H1 (cell line): ENCODE data around the gene ZNF618. TPM values are rescaled to one million over a fixed set of nuclear protein-coding genes. Genes with fewer than 3 reads are reported as not detected.

ENCODE experiments used
- CTCF ChIA-PET: fragments of 300-600 bp; sonication (Branson Sonifier 250); formaldehyde crosslinking; loops from one replicate; lab custom pipeline; 2021; ENCODE audit not compliant: partially characterized antibody; lab: Charles Lee
- POLR2A ChIA-PET: fragments of 300-600 bp; sonication (Branson Sonifier 250); formaldehyde crosslinking; loops from one replicate; lab custom pipeline; 2021; ENCODE audit warnings: inconsistent platforms; ENCODE audit not compliant: partially characterized antibody; lab: Charles Lee
- DNase-seq, 2 experiments: peaks; one replicate each; pipeline versions ENCODE4 v3.0.0 to v3.0.0-alpha.2; 2010 to 2022; ENCODE audit warnings: low spot score in 2 of 2, low read depth in 1 of 2, mixed read lengths in 1 of 2
- FAIRE-seq: peaks from 2 replicates; lab custom pipeline; 2011; peaks lifted over from hg19 to GRCh38; lab: Jason Lieb, UNC
- H2AFZ ChIP-seq: 2 replicates; pipeline ENCODE4 v1.8.1; 2012; ENCODE audit warnings: low read length, inconsistent platforms
- H2AK5ac ChIP-seq: 2 replicates; pipeline ENCODE4 v1.6.1; 2013; ENCODE audit warnings: low read depth, low read length
- H2BK120ac ChIP-seq: replicated peaks from 2 replicates; pipeline ENCODE3; 2013; ENCODE audit warnings: low read depth, low read length, inconsistent platforms
- H2BK12ac ChIP-seq: 2 replicates; pipeline ENCODE4 v1.6.1; 2013; ENCODE audit warnings: low read depth, low read length
- H2BK15ac ChIP-seq: 2 replicates; pipeline ENCODE4 v1.6.1; 2013; ENCODE audit warnings: low read length
- H2BK20ac ChIP-seq: 2 replicates; pipeline ENCODE4 v1.6.1; 2013; ENCODE audit warnings: low read length
- H2BK5ac ChIP-seq: 2 replicates; pipeline ENCODE4 v1.6.1; 2013; ENCODE audit warnings: low read depth, low read length
- H3K14ac ChIP-seq: 2 replicates; pipeline ENCODE4 v1.6.1; 2013; ENCODE audit warnings: inconsistent platforms; ENCODE audit not compliant: insufficient read length
- H3K18ac ChIP-seq: 2 replicates; pipeline ENCODE4 v1.6.1; 2013; ENCODE audit warnings: low read length; ENCODE audit errors: extremely low read depth
- H3K23ac ChIP-seq: 2 replicates; pipeline ENCODE4 v1.6.1; 2013; ENCODE audit warnings: inconsistent platforms; ENCODE audit not compliant: insufficient read length
- H3K23me2 ChIP-seq: 2 replicates; pipeline ENCODE4 v1.6.1; 2013; ENCODE audit warnings: low read depth, low read length
- H3K27ac ChIP-seq: 2 replicates; pipeline ENCODE4 v1.6.1; 2011; ENCODE audit warnings: low read depth, low read length, inconsistent platforms
- H3K27me3 ChIP-seq, 4 experiments: replicated peaks in 1 of 4; 1 replicate in 1 of 4; 2 replicates in 3 of 4; pipeline versions ENCODE4 v1.6.1 to v1.8.1; 2011 to 2013; ENCODE audit warnings: low read length in 3 of 4, mild to moderate bottlenecking in 3 of 4, inconsistent platforms in 2 of 4, mixed read lengths in 2 of 4, moderate library complexity in 1 of 4; ENCODE audit not compliant: control insufficient read depth in 3 of 4, insufficient read depth in 3 of 4; ENCODE audit errors: extremely low read depth in 1 of 4
- H3K36me3 ChIP-seq, 4 experiments: 2 replicates each; pipeline versions ENCODE4 v1.6.1 to v1.8.1; 2011 to 2013; ENCODE audit warnings: mild to moderate bottlenecking in 4 of 4, low read length in 3 of 4, moderate library complexity in 2 of 4, control low read depth in 1 of 4, inconsistent platforms in 1 of 4; ENCODE audit not compliant: insufficient read depth in 4 of 4, control insufficient read depth in 2 of 4
- H3K4ac ChIP-seq: replicated peaks from 2 replicates; pipeline ENCODE3; 2013; ENCODE audit warnings: low read length, low read depth, mixed read lengths, inconsistent platforms; ENCODE audit not compliant: insufficient read length
- H3K4me1 ChIP-seq, 4 experiments: replicated peaks in 1 of 4; 1 replicate in 1 of 4; 2 replicates in 3 of 4; pipeline versions ENCODE4 v1.6.1 to v1.8.1; 2011 to 2013; ENCODE audit warnings: low read length in 3 of 4, inconsistent platforms in 2 of 4, mixed read lengths in 1 of 4; ENCODE audit not compliant: insufficient read depth in 4 of 4, control insufficient read depth in 3 of 4
- H3K4me2 ChIP-seq, 2 experiments: 2 replicates each; pipeline versions ENCODE4 v1.6.1 to v1.8.1; 2011 to 2013; ENCODE audit warnings: low read depth in 2 of 2, low read length in 2 of 2, control low read depth in 1 of 2, inconsistent platforms in 1 of 2, mild to moderate bottlenecking in 1 of 2; ENCODE audit not compliant: insufficient read depth in 1 of 2
- H3K4me3 ChIP-seq, 4 experiments: fragments of 200-600, 300-600 bp in 1 of 4; sonication (generic), shearing (Covaris generic), sonication (Bioruptor Twin) in 1 of 4; 2 replicates each; pipeline versions ENCODE4 v1.5.1 to v1.8.1; 2011 to 2016; ENCODE audit warnings: low read length in 4 of 4, low read depth in 3 of 4, control low read depth in 2 of 4, inconsistent platforms in 2 of 4, mild to moderate bottlenecking in 2 of 4, mixed read lengths in 1 of 4, moderate library complexity in 1 of 4; ENCODE audit not compliant: insufficient read depth in 2 of 4; ENCODE audit errors: extremely low read depth in 1 of 4
- H3K56ac ChIP-seq: replicated peaks from 2 replicates; pipeline ENCODE3; 2013; ENCODE audit warnings: low read depth, mild to moderate bottlenecking, mixed read lengths, low read length, inconsistent platforms; ENCODE audit not compliant: insufficient read length
- H3K79me1 ChIP-seq: 2 replicates; pipeline ENCODE4 v1.6.1; 2013; ENCODE audit warnings: low read depth, low read length, control low read depth
- H3K79me2 ChIP-seq, 2 experiments: 2 replicates each; pipeline versions ENCODE4 v1.6.1 to v1.8.1; 2012 to 2013; ENCODE audit warnings: low read length in 2 of 2, mild to moderate bottlenecking in 2 of 2, inconsistent platforms in 1 of 2; ENCODE audit not compliant: insufficient read depth in 2 of 2, control insufficient read depth in 1 of 2
- H3K9ac ChIP-seq, 4 experiments: replicated peaks in 1 of 4; 1 replicate in 1 of 4; 2 replicates in 3 of 4; pipeline versions ENCODE4 v1.6.1 to v1.8.1; 2011 to 2013; ENCODE audit warnings: low read depth in 3 of 4, low read length in 3 of 4, control low read depth in 2 of 4, mild to moderate bottlenecking in 2 of 4, moderate library complexity in 2 of 4, inconsistent platforms in 1 of 4; ENCODE audit errors: extremely low read depth in 1 of 4
- H3K9me3 ChIP-seq, 2 experiments: 2 replicates each; pipeline versions ENCODE4 v1.6.1 to v1.8.1; 2012 to 2013; ENCODE audit warnings: mild to moderate bottlenecking in 2 of 2, moderate library complexity in 2 of 2, control low read depth in 1 of 2, inconsistent platforms in 1 of 2, low read depth in 1 of 2, low read length in 1 of 2, mixed read lengths in 1 of 2; ENCODE audit not compliant: insufficient read depth in 2 of 2
- H4K20me1 ChIP-seq, 2 experiments: replicated peaks in 1 of 2; 2 replicates each; pipeline versions ENCODE3 to v1.8.1; 2011 to 2013; ENCODE audit warnings: inconsistent platforms in 2 of 2, low read length in 2 of 2, mild to moderate bottlenecking in 1 of 2; ENCODE audit not compliant: insufficient read depth in 2 of 2, control insufficient read depth in 1 of 2
- H4K5ac ChIP-seq: 2 replicates; pipeline ENCODE4 v1.6.1; 2013; ENCODE audit warnings: low read length, low read depth, mixed read lengths, inconsistent platforms; ENCODE audit not compliant: insufficient read length
- H4K8ac ChIP-seq: 2 replicates; pipeline ENCODE4 v1.8.0; 2013; ENCODE audit warnings: mild to moderate bottlenecking, moderate library complexity, low read length, inconsistent platforms; ENCODE audit not compliant: insufficient read depth; ENCODE audit errors: extremely low read depth
- H4K91ac ChIP-seq: replicated peaks from 2 replicates; pipeline ENCODE3; 2013; ENCODE audit warnings: low read length, mixed read lengths, inconsistent platforms; ENCODE audit not compliant: insufficient read length
- BACH1 ChIP-seq: IDR thresholded peaks from 2 replicates; pipeline ENCODE4 v1.6.1; 2012; ENCODE audit warnings: low read length, improper control_type of control experiment
- BCL11A ChIP-seq, 2 experiments: IDR thresholded peaks; one replicate each; pipeline ENCODE4 v1.6.1; 2011; ENCODE audit warnings: low read depth in 2 of 2, low read length in 2 of 2, mild to moderate bottlenecking in 2 of 2
- CBX5 ChIP-seq: fragments of 300-800, 300-1000 bp; sonication (generic); IDR thresholded peaks from 2 replicates; pipeline ENCODE4 v1.7.1; 2016; ENCODE audit warnings: antibody characterized with exemption, low read length, low read depth
- CHD1 ChIP-seq: IDR thresholded peaks from 2 replicates; pipeline ENCODE4 v1.6.1; 2012; ENCODE audit warnings: low read depth, low read length, improper control_type of control experiment
- EGR1 ChIP-seq: IDR thresholded peaks from 2 replicates; pipeline ENCODE4 v1.6.1; 2011; ENCODE audit warnings: low read depth, low read length, borderline replicate concordance
- JUND ChIP-seq: IDR thresholded peaks from 2 replicates; pipeline ENCODE4 v1.6.1; 2011; ENCODE audit warnings: mild to moderate bottlenecking, improper control_type of control experiment, low read length
- MAFK ChIP-seq: IDR thresholded peaks from 2 replicates; pipeline ENCODE4 v1.6.1; 2012; ENCODE audit warnings: low read depth, mild to moderate bottlenecking, improper control_type of control experiment, low read length
- POLR2AphosphoS5 ChIP-seq: IDR thresholded peaks from 2 replicates; pipeline ENCODE4 v1.6.1; 2011; ENCODE audit warnings: low read depth, low read length
- SAP30 ChIP-seq: fragments of 300-600 bp; sonication (generic); IDR thresholded peaks from 2 replicates; pipeline ENCODE4 v1.7.1; 2012; ENCODE audit warnings: low read length, moderate library complexity, mild to moderate bottlenecking, inconsistent platforms; ENCODE audit not compliant: insufficient read depth, insufficient replicate concordance
- YY1 ChIP-seq: IDR thresholded peaks from 2 replicates; pipeline ENCODE4 v1.6.1; 2011; ENCODE audit warnings: low read depth, mild to moderate bottlenecking, low read length
- WGBS, 2 experiments: shearing (Covaris generic) in 1 of 2; methylation state at CpG; one replicate each; pipeline versions ENCODE4 v1.1.6 to v1.1.7; 2013 to 2015; ENCODE audit warnings: low lambda C conversion rate in 2 of 2, mixed read lengths in 2 of 2, inconsistent platforms in 1 of 2, low coverage in 1 of 2, missing lambda C conversion rate in 1 of 2; ENCODE audit not compliant: insufficient replicate concordance in 2 of 2, insufficient coverage in 1 of 2, insufficient read length in 1 of 2; ENCODE audit errors: extremely low coverage in 1 of 2, missing lambda C conversion rate in 1 of 2; 5-methylcytosine and 5-hydroxymethylcytosine counted together
- polyA plus RNA-seq, 7 experiments: library from polyadenylated mRNA; depleted of rRNA in 3 of 7; stranded (reverse) in 5 of 7; unstranded in 2 of 7; fragments of >200 nt in 5 of 7; fragments of 200-250 nt in 2 of 7; gene quantifications; 1 replicate in 5 of 7; 2 replicates in 1 of 7; 4 replicates in 1 of 7; pipeline versions ENCODE4 v1.2.1 to v1.2.3, GENCODE V29; 2011 to 2013; ENCODE audit warnings: missing spikeins in 2 of 7, mixed read lengths in 2 of 7
- total RNA-seq: library from RNA; stranded (reverse); fragmentation: NEBNext Ultra II Directional; extraction: Animal tissue kit (Norgen Biotek cat#: 25700); gene quantifications from 2 replicates; pipeline ENCODE4 v1.2.1, GENCODE V29; 2021
- TF ChIP-seq, protein P1 (sequence below): IDR thresholded peaks from 2 replicates; pipeline ENCODE4 v1.6.1; 2011; ENCODE audit warnings: low read depth, mild to moderate bottlenecking, low read length; ENCODE audit not compliant: insufficient read depth
- TF ChIP-seq, protein P2 (sequence below): IDR thresholded peaks from 2 replicates; pipeline ENCODE4 v1.6.1; 2012; ENCODE audit warnings: low read length, inconsistent platforms

The ZNF618 gene
- total and polyA plus RNA-seq, 2 of the 8 experiments (the other 6 are each of a cell fraction or from before 2014, with no cell fraction given): 9.6 to 28.5 TPM

DNA sequence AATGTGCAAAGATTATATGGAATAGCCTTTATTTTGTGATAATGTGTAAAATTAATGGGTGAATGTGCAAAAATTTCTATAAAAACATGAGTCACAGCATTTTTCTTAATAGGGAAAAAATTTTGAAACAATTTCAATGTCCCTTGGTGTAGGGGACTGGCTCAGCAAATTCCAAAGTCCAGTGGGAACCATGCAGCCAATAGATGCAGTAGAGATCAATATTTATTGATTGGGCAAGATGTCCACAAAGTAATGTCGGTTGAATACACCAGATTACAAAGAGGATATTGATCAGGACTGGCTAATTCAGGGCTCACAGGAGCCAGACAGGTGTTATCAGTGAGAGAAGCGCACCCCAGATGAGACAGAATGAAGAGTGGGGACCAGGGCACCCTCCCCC lies 139.5 kb downstream of the ZNF618 start:
- no peaks in the 10 kb centered on the region for H3K9me3 ChIP-seq
- no peak overlapping the region for H3K9ac ChIP-seq

More for the DNA sequence above, 139.5 kb downstream of the ZNF618 start:
- DNase-seq (no peak), FAIRE-seq (no peak)
- no peak overlapping the region for H3K4ac ChIP-seq
- peaks cover 0 to 17% (median 4%) of the 10 kb centered on the region in 4 experiments; a peak in 6 of 8 replicates for H3K36me3 ChIP-seq
- H2BK15ac ChIP-seq: no peak overlapping the region
- H4K8ac ChIP-seq: no peak overlapping the region
- H4K91ac ChIP-seq: no peak overlapping the region
- H3K27me3 ChIP-seq: no peaks in the 10 kb centered on the region
- no peaks in the 10 kb centered on the region for H3K23me2 ChIP-seq
- H2BK120ac ChIP-seq: no peak overlapping the region
- no peak overlapping the region for H3K18ac ChIP-seq
- CTCF ChIA-PET: no interaction called here
- no peak overlapping the region for H3K4me2 ChIP-seq
- no peaks in the 10 kb centered on the region for H3K79me1 ChIP-seq
- WGBS, 2 experiments: 90% methylated on average over 2 of the region's 2 CpGs; no CpG with 5 or more reads in 1 of the 2 experiments
- no peak overlapping the region for H2BK5ac ChIP-seq
- no peak overlapping the region for H3K23ac ChIP-seq
- H2BK20ac ChIP-seq: no peak overlapping the region
- H4K20me1 ChIP-seq: peaks cover 0 to 2% of the 10 kb centered on the region in 2 experiments
- H3K14ac ChIP-seq: no peak overlapping the region
- H3K4me3 ChIP-seq: no peak overlapping the region
- peaks cover 0 to 5% (median 2%) of the 10 kb centered on the region in 4 experiments; a peak in 2 of 7 replicates for H3K4me1 ChIP-seq
- H3K79me2 ChIP-seq: no peaks in the 10 kb centered on the region
- H3K56ac ChIP-seq: no peak overlapping the region
- H2BK12ac ChIP-seq: no peak overlapping the region
- H2AFZ ChIP-seq: no peak overlapping the region
- H4K5ac ChIP-seq: no peak overlapping the region
- POLR2A ChIA-PET: no interaction called here
- no peak overlapping the region for H2AK5ac ChIP-seq
- TF ChIP-seq YY1: no peak
- TF ChIP-seq MAFK: no peak
- no peak for TF ChIP-seq BACH1
- TF ChIP-seq SAP30: no peak
- TF ChIP-seq BCL11A (IDR thresholded peaks at IDR 0.05; ENCODE audit: low read depth in 2 of 2, low read length in 2 of 2): no peak
- TF ChIP-seq CHD1: no peak
- TF ChIP-seq POLR2AphosphoS5: no peak
- TF ChIP-seq, protein P1, sequence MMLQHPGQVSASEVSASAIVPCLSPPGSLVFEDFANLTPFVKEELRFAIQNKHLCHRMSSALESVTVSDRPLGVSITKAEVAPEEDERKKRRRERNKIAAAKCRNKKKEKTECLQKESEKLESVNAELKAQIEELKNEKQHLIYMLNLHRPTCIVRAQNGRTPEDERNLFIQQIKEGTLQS: no peak
- no peak for TF ChIP-seq JUND
- TF ChIP-seq CBX5: no peak
- TF ChIP-seq, protein P2, sequence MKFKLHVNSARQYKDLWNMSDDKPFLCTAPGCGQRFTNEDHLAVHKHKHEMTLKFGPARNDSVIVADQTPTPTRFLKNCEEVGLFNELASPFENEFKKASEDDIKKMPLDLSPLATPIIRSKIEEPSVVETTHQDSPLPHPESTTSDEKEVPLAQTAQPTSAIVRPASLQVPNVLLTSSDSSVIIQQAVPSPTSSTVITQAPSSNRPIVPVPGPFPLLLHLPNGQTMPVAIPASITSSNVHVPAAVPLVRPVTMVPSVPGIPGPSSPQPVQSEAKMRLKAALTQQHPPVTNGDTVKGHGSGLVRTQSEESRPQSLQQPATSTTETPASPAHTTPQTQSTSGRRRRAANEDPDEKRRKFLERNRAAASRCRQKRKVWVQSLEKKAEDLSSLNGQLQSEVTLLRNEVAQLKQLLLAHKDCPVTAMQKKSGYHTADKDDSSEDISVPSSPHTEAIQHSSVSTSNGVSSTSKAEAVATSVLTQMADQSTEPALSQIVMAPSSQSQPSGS: no peak
- TF ChIP-seq EGR1: no peak
- no peak overlapping the region for H3K27ac ChIP-seq
